PC-3 (cell line): ENCODE results near the gene CNTNAP2. TPM values are rescaled to one million over a fixed set of nuclear protein-coding genes. Genes with fewer than 3 reads are reported as not detected.

Experiments used
- ATAC-seq: fragments of 200-7000 bp; cut with Tn5 transposase; 2 replicates; pipeline ENCODE4 v1.9.1; 2020; ENCODE audit warnings: mild to moderate bottlenecking, moderate library complexity
- BruUV-seq: library from RNA; stranded (reverse); fragments of 400-500 nt; replicated peaks from 2 replicates; lab custom pipeline; 2021; lab: Mats Ljungman, UMichigan
- CTCF ChIA-PET: fragments of 300-600 bp; sonication (Branson Sonifier 250); formaldehyde crosslinking; loops from one replicate; lab custom pipeline; 2022; ENCODE audit warnings: antibody characterized with exemption; lab: Charles Lee
- POLR2A ChIA-PET: fragments of 300-600 bp; sonication (Branson Sonifier 250); formaldehyde crosslinking; loops from one replicate; lab custom pipeline; 2022; ENCODE audit warnings: antibody characterized with exemption; ENCODE audit not compliant: unreplicated experiment; lab: Charles Lee
- DNase-seq: peaks from one replicate; pipeline ENCODE4 v3.0.0-alpha.2; 2015
- H2AFZ ChIP-seq: fragments of 300-600 bp; sonication (generic); 2 replicates; pipeline ENCODE4 v1.6.0; 2016; ENCODE audit warnings: antibody characterized with exemption, low read length
- H3F3A ChIP-seq: fragments of 300-600 bp; sonication (generic); one replicate; pipeline ENCODE4 v1.6.0; 2017; ENCODE audit warnings: antibody characterized with exemption, low read length, control low read depth, mild to moderate bottlenecking; ENCODE audit not compliant: unreplicated experiment
- H3K27ac ChIP-seq: fragments of 300-600 bp; sonication (generic); 2 replicates; pipeline ENCODE4 v1.5.1; 2016; ENCODE audit warnings: mild to moderate bottlenecking, low read length
- H3K27me3 ChIP-seq: fragments of 300-600 bp; sonication (generic); 2 replicates; pipeline ENCODE4 v1.6.1; 2016; ENCODE audit warnings: low read length, mixed read lengths
- H3K36me3 ChIP-seq: fragments of 300-600 bp; sonication (generic); 2 replicates; pipeline ENCODE4 v1.6.1; 2016; ENCODE audit warnings: low read depth, mixed run types, low read length, mixed read lengths
- H3K4me1 ChIP-seq: fragments of 300-600 bp; sonication (generic); 2 replicates; pipeline ENCODE4 v1.5.1; 2016; ENCODE audit warnings: low read length; ENCODE audit not compliant: insufficient read depth
- H3K4me2 ChIP-seq: fragments of 300-600 bp; sonication (generic); 2 replicates; pipeline ENCODE4 v1.6.0; 2016; ENCODE audit warnings: low read length
- H3K4me3 ChIP-seq: fragments of 300-600 bp; sonication (generic); 2 replicates; pipeline ENCODE4 v1.5.1; 2016; ENCODE audit warnings: mild to moderate bottlenecking, low read length, mixed read lengths
- H3K79me2 ChIP-seq: fragments of 300-600 bp; sonication (generic); 2 replicates; pipeline ENCODE4 v1.6.1; 2017; ENCODE audit warnings: low read length, mixed read lengths
- H3K9ac ChIP-seq: fragments of 300-600 bp; sonication (generic); 2 replicates; pipeline ENCODE4 v1.6.0; 2016; ENCODE audit warnings: mild to moderate bottlenecking, low read length
- H3K9me2 ChIP-seq: fragments of 300-600 bp; sonication (generic); replicated peaks from 2 replicates; pipeline ENCODE4 v1.6.1; 2016; ENCODE audit warnings: mixed run types, low read length, mixed read lengths
- H3K9me3 ChIP-seq: fragments of 300-600 bp; sonication (generic); 2 replicates; pipeline ENCODE4 v1.6.1; 2016; ENCODE audit warnings: low read length, mixed read lengths
- H4K20me1 ChIP-seq: fragments of 300-600 bp; sonication (generic); 2 replicates; pipeline ENCODE4 v1.6.1; 2016; ENCODE audit warnings: low read length, mixed read lengths
- EZH2 ChIP-seq: fragments of 300-600 bp; sonication (generic); IDR thresholded peaks from one replicate; pipeline ENCODE4 v1.6.1; 2017; ENCODE audit warnings: antibody characterized with exemption, mild to moderate bottlenecking, low read length; ENCODE audit not compliant: unreplicated experiment
- EZH2phosphoT487 ChIP-seq: fragments of 300-600 bp; sonication (generic); IDR thresholded peaks from 2 replicates; pipeline ENCODE4 v1.6.1; 2018; ENCODE audit warnings: mild to moderate bottlenecking, antibody characterized with exemption, low read length, borderline replicate concordance
- intact Hi-C: fragments of 100-400 bp; cut with micrococcal nuclease; formaldehyde crosslinking; loops from 2 replicates; pipeline ENCODE4 v1.9.0; 2023
- total RNA-seq: library from RNA; depleted of rRNA; stranded (reverse); fragments of >200 nt; gene quantifications from 2 replicates; pipeline ENCODE4 v1.2.3, GENCODE V29; 2014
- TF ChIP-seq, protein P1 (sequence below): fragments of 300-600 bp; sonication (generic); conservative IDR thresholded peaks from 2 replicates; pipeline ENCODE4 v1.5.1; 2017; ENCODE audit warnings: antibody characterized with exemption, low read depth, mild to moderate bottlenecking, low read length

Gene CNTNAP2
- total RNA-seq, 1 experiment from 2014 or later: 1.5 TPM

GRCh38 chr7:148162808-148163207 is 2046.2 kb downstream of the CNTNAP2 start:
- H3K9me3 ChIP-seq: no peaks in the 10 kb centered on the region
- no peak overlapping the region for H2AFZ ChIP-seq
- H3K79me2 ChIP-seq: no peaks in the 10 kb centered on the region
- ChIA-PET CTCF (no interaction called here), POLR2A (no interaction called here)
- no peak for ATAC-seq
- no peak overlapping the region for H3K4me3 ChIP-seq
- H3K27ac ChIP-seq: no peak overlapping the region
- intact Hi-C loops: no loop called here
- no peak for DNase-seq
- H3K9me2 ChIP-seq: no peaks in the 10 kb centered on the region
- no TSS peak for BruUV-seq
- H3K4me2 ChIP-seq: no peak overlapping the region
- H4K20me1 ChIP-seq: no peaks in the 10 kb centered on the region
- no peaks in the 10 kb centered on the region for H3K4me1 ChIP-seq
- TF ChIP-seq EZH2 (no peak), EZH2phosphoT487 (no peak)
- TF ChIP-seq, protein P1, sequence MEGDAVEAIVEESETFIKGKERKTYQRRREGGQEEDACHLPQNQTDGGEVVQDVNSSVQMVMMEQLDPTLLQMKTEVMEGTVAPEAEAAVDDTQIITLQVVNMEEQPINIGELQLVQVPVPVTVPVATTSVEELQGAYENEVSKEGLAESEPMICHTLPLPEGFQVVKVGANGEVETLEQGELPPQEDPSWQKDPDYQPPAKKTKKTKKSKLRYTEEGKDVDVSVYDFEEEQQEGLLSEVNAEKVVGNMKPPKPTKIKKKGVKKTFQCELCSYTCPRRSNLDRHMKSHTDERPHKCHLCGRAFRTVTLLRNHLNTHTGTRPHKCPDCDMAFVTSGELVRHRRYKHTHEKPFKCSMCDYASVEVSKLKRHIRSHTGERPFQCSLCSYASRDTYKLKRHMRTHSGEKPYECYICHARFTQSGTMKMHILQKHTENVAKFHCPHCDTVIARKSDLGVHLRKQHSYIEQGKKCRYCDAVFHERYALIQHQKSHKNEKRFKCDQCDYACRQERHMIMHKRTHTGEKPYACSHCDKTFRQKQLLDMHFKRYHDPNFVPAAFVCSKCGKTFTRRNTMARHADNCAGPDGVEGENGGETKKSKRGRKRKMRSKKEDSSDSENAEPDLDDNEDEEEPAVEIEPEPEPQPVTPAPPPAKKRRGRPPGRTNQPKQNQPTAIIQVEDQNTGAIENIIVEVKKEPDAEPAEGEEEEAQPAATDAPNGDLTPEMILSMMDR: no peak
- no peaks in the 10 kb centered on the region for H3F3A ChIP-seq
- H3K27me3 ChIP-seq: 0 out of 2 replicates have a peak, but pooled peaks cover 14% of the 10 kb centered on the region
- H3K36me3 ChIP-seq: no peaks in the 10 kb centered on the region
- H3K9ac ChIP-seq: no peak overlapping the region

DNA sequence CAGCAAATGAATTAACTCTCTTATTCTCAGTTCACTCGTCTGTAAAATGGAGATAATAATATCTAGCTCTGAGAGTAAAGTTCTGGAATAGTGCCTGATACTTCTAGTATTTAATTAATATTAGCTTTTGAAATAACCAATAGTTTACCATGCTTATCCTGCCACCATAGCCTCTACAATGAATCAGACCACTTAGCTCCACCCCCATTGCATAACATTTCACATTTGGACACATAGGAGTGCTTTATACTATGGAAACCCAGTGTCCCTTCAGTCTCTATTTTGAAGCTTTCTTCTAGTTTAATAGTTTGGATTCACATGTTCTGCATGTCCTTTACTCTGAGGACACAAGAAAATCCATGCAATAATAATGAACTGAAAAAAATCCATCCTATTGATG is 2046.6 kb downstream of the CNTNAP2 start:
- BruUV-seq: no TSS peak
- ChIA-PET POLR2A (no interaction called here), CTCF (no interaction called here)
- TF ChIP-seq EZH2phosphoT487: no peak
- TF ChIP-seq EZH2: no peak
- TF ChIP-seq, protein P1: no peak
- H3K9me3 ChIP-seq: no peaks in the 10 kb centered on the region
- no peaks in the 10 kb centered on the region for H3K79me2 ChIP-seq
- ATAC-seq (no peak), DNase-seq (no peak)
- H3K9me2 ChIP-seq: no peaks in the 10 kb centered on the region
- H3F3A ChIP-seq: no peaks in the 10 kb centered on the region
- intact Hi-C loops: no loop called here
- no peaks in the 10 kb centered on the region for H3K36me3 ChIP-seq
- no peak overlapping the region for H3K4me2 ChIP-seq
- no peaks in the 10 kb centered on the region for H4K20me1 ChIP-seq
- H3K4me1 ChIP-seq: no peaks in the 10 kb centered on the region
- no peak overlapping the region for H3K9ac ChIP-seq
- no peak overlapping the region for H2AFZ ChIP-seq
- H3K27me3 ChIP-seq: 0 out of 2 replicates have a peak, but pooled peaks cover 14% of the 10 kb centered on the region
- no peak overlapping the region for H3K4me3 ChIP-seq
- H3K27ac ChIP-seq: no peak overlapping the region

- DNase-seq: no peak
These were observed 2056.3 kb downstream of the CNTNAP2 start for GRCh38 chr7:148172920-148173319.

More at GRCh38 chr7:148172920-148173319, 2056.3 kb downstream of the CNTNAP2 start:
- no peak overlapping the region for H3K27ac ChIP-seq
- no peaks in the 10 kb centered on the region for H3F3A ChIP-seq
- no peak overlapping the region for H3K4me3 ChIP-seq
- no peaks in the 10 kb centered on the region for H3K27me3 ChIP-seq
- no peaks in the 10 kb centered on the region for H3K36me3 ChIP-seq
- ATAC-seq: no peak
- no peaks in the 10 kb centered on the region for H3K79me2 ChIP-seq
- intact Hi-C loops: no loop called here
- ChIA-PET CTCF (no interaction called here), POLR2A (no interaction called here)
- no peak overlapping the region for H3K9ac ChIP-seq
- TF ChIP-seq EZH2phosphoT487 (no peak), EZH2 (no peak)
- TF ChIP-seq, protein P1: no peak
- H4K20me1 ChIP-seq: no peaks in the 10 kb centered on the region
- no peaks in the 10 kb centered on the region; the same call in 1 of the 2 replicates for H3K9me3 ChIP-seq
- H3K9me2 ChIP-seq: no peaks in the 10 kb centered on the region
- H3K4me1 ChIP-seq: no peaks in the 10 kb centered on the region
- no TSS peak for BruUV-seq
- no peak overlapping the region for H3K4me2 ChIP-seq
- no peak overlapping the region for H2AFZ ChIP-seq
